ENCODE results near the gene SLC7A10.

Gene SLC7A10

GRCh38 chr19:33245948-33246708 lies 20.5 kb upstream of the SLC7A10 start:
- Histone ChIP-seq H3K27ac (ENCODE audit: low read depth, low read length) (no peak overlapping the region), H3K4me3 (ENCODE audit: low read length) (no peak overlapping the region), H3F3A (ENCODE audit: control insufficient read depth, insufficient read depth) (no peaks in the 10 kb centered on the region), H3K36me3 (ENCODE audit: control insufficient read depth, low read length) (no peaks in the 10 kb centered on the region), H3K79me2 (ENCODE audit: control insufficient read depth, low read length) (no peaks in the 10 kb centered on the region), H4K20me1 (ENCODE audit: control insufficient read depth, insufficient read depth, low read depth, low read length) (no peaks in the 10 kb centered on the region), H3K4me2 (ENCODE audit: low read length) (no peak overlapping the region), H3K9me3 (ENCODE audit: control insufficient read depth, insufficient read depth, low read length) (peaks cover 22% of the 10 kb centered on the region), H3K4me1 (ENCODE audit: control insufficient read depth, low read length) (no peaks in the 10 kb centered on the region), H3K27me3 (ENCODE audit: control insufficient read depth, low read length) (no peaks in the 10 kb centered on the region), H3K9me2 (replicated peaks; ENCODE audit: control insufficient read depth, low read length) (no peaks in the 10 kb centered on the region)
- TF ChIP-seq EZH2phosphoT487 (IDR thresholded peaks at IDR 0.05; ENCODE audit: borderline replicate concordance, low read length) (no peak), CTCF (IDR thresholded peaks at IDR 0.05; ENCODE audit: low read depth, low read length, poor library complexity, severe bottlenecking) (peak; percentile 65)

- H3K9me2 ChIP-seq (replicated peaks; ENCODE audit: control insufficient read depth, low read length) = no peaks in the 10 kb centered on the region
- no peaks in the 10 kb centered on the region for H4K20me1 ChIP-seq (ENCODE audit: control insufficient read depth, insufficient read depth, low read depth, low read length)
- no peak overlapping the region for H3K27ac ChIP-seq (ENCODE audit: low read depth, low read length)
- H3K27me3 ChIP-seq (ENCODE audit: control insufficient read depth, low read length) = no peaks in the 10 kb centered on the region
- H3K4me3 ChIP-seq (ENCODE audit: low read length) = no peak overlapping the region
- no peaks in the 10 kb centered on the region for H3K36me3 ChIP-seq (ENCODE audit: control insufficient read depth, low read length)
- H3K4me1 ChIP-seq (ENCODE audit: control insufficient read depth, low read length) = no peaks in the 10 kb centered on the region
- H3K79me2 ChIP-seq (ENCODE audit: control insufficient read depth, low read length) = no peaks in the 10 kb centered on the region
- H3F3A ChIP-seq (ENCODE audit: control insufficient read depth, insufficient read depth) = no peaks in the 10 kb centered on the region
- H3K4me2 ChIP-seq (ENCODE audit: low read length) = no peak overlapping the region
- TF ChIP-seq EZH2phosphoT487 (IDR thresholded peaks at IDR 0.05; ENCODE audit: borderline replicate concordance, low read length) (no peak), CTCF (IDR thresholded peaks at IDR 0.05; ENCODE audit: low read depth, low read length, poor library complexity, severe bottlenecking) (no peak)
- peaks cover 18% of the 10 kb centered on the region for H3K9me3 ChIP-seq (ENCODE audit: control insufficient read depth, insufficient read depth, low read length)
These were observed 17.3 kb upstream of the SLC7A10 start for GRCh38 chr19:33242911-33243310.

- Histone ChIP-seq H3K9me2 (replicated peaks; ENCODE audit: control insufficient read depth, low read length) (no peaks in the 10 kb centered on the region), H3K27me3 (ENCODE audit: control insufficient read depth, low read length) (no peaks in the 10 kb centered on the region), H3K4me1 (ENCODE audit: control insufficient read depth, low read length) (no peaks in the 10 kb centered on the region), H3F3A (ENCODE audit: control insufficient read depth, insufficient read depth) (no peaks in the 10 kb centered on the region), H3K4me3 (ENCODE audit: low read length) (no peak overlapping the region), H4K20me1 (ENCODE audit: control insufficient read depth, insufficient read depth, low read depth, low read length) (no peaks in the 10 kb centered on the region), H3K36me3 (ENCODE audit: control insufficient read depth, low read length) (no peaks in the 10 kb centered on the region), H3K4me2 (ENCODE audit: low read length) (no peak overlapping the region), H3K27ac (ENCODE audit: low read depth, low read length) (no peak overlapping the region), H3K9me3 (ENCODE audit: control insufficient read depth, insufficient read depth, low read length) (peaks cover 18% of the 10 kb centered on the region), H3K79me2 (ENCODE audit: control insufficient read depth, low read length) (no peaks in the 10 kb centered on the region)
- TF ChIP-seq EZH2phosphoT487 (IDR thresholded peaks at IDR 0.05; ENCODE audit: borderline replicate concordance, low read length) = no peak
- TF ChIP-seq CTCF (IDR thresholded peaks at IDR 0.05; ENCODE audit: low read depth, low read length, poor library complexity, severe bottlenecking) = no peak
These were observed 16.5 kb upstream of the SLC7A10 start for GRCh38 chr19:33242131-33242530.
